NCI-H2029 (cell line): ENCODE data around the gene CEACAM7.

Experiments
- DNase-seq: peaks from one replicate; lab custom pipeline; 2025; lab: John Stamatoyannopoulos, UW

The CEACAM7 gene

GRCh38 chr19:41700381-41701195 is 12.5 kb upstream of the CEACAM7 start:
- DNase-seq: no peak

GRCh38 chr19:41699968-41700323 is 11.9 kb upstream of the CEACAM7 start:
- DNase-seq: no peak

GRCh38 chr19:41699231-41699967 is 11.3 kb upstream of the CEACAM7 start:
- no peak for DNase-seq

- DNase-seq: no peak
Measured at GRCh38 chr19:41698746-41699230, 10.7 kb upstream of the CEACAM7 start.

GRCh38 chr19:41697198-41697855 is 9.3 kb upstream of the CEACAM7 start:
- DNase-seq: no peak

- DNase-seq: no peak
Measured at GRCh38 chr19:41696402-41697197, 8.5 kb upstream of the CEACAM7 start.

- no peak for DNase-seq
Measured at GRCh38 chr19:41695745-41696144, 7.7 kb upstream of the CEACAM7 start.

- DNase-seq: no peak
Measured at GRCh38 chr19:41694831-41695635, 7.0 kb upstream of the CEACAM7 start.

GRCh38 chr19:41694196-41694595 is 6.1 kb upstream of the CEACAM7 start:
- DNase-seq: no peak

GRCh38 chr19:41691268-41691970 is 3.3 kb upstream of the CEACAM7 start:
- DNase-seq: peak; percentile 8

- DNase-seq: no peak
Measured at GRCh38 chr19:41690801-41691065, 2.7 kb upstream of the CEACAM7 start.

GRCh38 chr19:41689993-41690800 is 2.1 kb upstream of the CEACAM7 start:
- no peak for DNase-seq

- DNase-seq: no peak
Measured at GRCh38 chr19:41688687-41689086, 617 bp upstream of the CEACAM7 start.

- DNase-seq: no peak
Measured at GRCh38 chr19:41687419-41687818, 651 bp downstream of the CEACAM7 start.

- no peak for DNase-seq
Measured at GRCh38 chr19:41682437-41682836, 5.6 kb downstream of the CEACAM7 start.

GRCh38 chr19:41671486-41671885 is 16.6 kb downstream of the CEACAM7 start:
- no peak for DNase-seq

- DNase-seq: no peak
Measured at GRCh38 chr19:41670755-41671154, 17.3 kb downstream of the CEACAM7 start.

- no peak for DNase-seq
Measured at GRCh38 chr19:41668315-41668714, 19.8 kb downstream of the CEACAM7 start.

- no peak for DNase-seq
Measured at GRCh38 chr19:41666075-41666474, 22.0 kb downstream of the CEACAM7 start.

- DNase-seq: peak; percentile 19
Measured at GRCh38 chr19:41657157-41657556, 30.9 kb downstream of the CEACAM7 start.
